Activated CD4-positive, alpha-beta T cell treated with anti-CD3 and anti-CD28 coated beads, Interleukin-2, amount 50 U/mL, for 16 hours (primary cell): ENCODE data around the gene TELO2.
"Not testable (repeated sequence)": the region's sequence is repeated elsewhere in the genome, so short reads cannot be mapped to it uniquely, and the experiment has no call there.

ENCODE experiments used
- DNase-seq: peaks from one replicate; pipeline ENCODE4 v3.0.0-alpha.2; 2020

TELO2 gene

DNA sequence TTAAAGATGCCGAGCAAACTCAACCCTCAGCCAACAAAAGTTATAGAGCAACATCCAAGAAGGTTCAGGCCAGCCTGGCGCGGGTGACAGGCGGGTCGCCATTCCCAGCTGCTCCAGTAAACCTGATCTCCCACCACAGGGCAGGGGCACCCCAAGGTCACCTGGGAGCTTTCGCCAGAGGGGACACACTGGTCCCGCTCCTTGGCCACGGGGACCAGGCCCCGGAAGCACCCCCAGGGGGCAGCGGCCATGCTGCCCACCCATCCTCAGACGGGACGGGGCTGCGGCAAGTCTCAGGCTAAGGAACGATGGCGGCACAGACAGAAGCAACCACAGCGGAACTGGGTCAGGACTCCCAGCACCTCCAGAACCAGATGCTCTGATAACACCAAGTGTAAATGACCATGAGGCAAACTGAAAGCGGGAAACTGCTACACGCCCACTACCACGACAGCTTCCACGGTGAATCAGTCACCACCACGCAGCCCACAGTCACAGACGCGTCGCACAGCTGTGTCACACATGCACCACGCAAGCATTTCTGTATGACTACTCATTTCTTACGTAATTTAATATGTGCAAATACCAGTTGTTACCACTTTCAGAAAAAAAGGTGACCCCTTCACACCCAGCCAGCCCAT is 34.7 kb upstream of the TELO2 start:
- DNase-seq = peak; percentile 26

DNA sequence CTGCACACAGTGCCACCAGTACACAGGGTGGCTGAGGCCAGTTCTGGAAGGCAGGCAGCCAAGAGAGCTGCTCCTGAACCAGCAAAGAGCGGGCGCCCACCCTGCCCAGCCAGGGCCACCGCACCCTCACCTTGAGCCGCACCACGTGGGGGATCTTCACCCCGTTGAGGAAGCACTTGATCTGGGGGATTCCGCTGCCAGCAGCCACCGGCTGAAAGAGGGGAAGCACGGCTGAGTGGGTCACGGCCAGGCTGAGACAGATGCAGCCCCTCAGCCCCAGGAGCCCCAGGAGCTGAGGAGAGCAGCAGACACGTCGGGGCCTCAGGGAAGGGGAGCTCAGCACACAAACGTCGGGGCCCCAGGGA is 34.2 kb upstream of the TELO2 start:
- no peak for DNase-seq

DNA sequence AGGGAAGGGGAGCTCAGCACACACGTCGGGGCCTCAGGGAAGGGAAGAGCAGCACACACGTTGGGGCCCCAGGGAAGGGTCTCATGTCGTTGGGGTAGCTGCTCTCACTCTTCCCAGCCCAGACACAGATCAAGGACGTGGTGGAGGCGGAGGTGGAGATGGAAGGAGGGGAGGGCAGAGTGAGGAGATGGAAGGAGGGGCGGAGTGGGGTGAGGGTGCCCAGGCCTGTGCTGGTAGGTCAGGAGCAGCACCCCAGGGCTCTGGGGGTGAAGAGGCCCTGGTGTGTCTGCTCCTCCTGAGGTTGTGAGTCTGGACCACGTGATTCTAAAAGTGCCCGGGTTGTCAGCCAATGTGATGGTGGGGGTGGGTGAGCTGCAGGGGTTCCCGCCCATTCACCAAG is 33.2 kb upstream of the TELO2 start:
- DNase-seq = no peak

GRCh38 chr16:1460602-1461138 is 32.5 kb upstream of the TELO2 start:
- DNase-seq = no peak

- no peak for DNase-seq
Measured at GRCh38 chr16:1461146-1461545, 32.0 kb upstream of the TELO2 start.

DNA sequence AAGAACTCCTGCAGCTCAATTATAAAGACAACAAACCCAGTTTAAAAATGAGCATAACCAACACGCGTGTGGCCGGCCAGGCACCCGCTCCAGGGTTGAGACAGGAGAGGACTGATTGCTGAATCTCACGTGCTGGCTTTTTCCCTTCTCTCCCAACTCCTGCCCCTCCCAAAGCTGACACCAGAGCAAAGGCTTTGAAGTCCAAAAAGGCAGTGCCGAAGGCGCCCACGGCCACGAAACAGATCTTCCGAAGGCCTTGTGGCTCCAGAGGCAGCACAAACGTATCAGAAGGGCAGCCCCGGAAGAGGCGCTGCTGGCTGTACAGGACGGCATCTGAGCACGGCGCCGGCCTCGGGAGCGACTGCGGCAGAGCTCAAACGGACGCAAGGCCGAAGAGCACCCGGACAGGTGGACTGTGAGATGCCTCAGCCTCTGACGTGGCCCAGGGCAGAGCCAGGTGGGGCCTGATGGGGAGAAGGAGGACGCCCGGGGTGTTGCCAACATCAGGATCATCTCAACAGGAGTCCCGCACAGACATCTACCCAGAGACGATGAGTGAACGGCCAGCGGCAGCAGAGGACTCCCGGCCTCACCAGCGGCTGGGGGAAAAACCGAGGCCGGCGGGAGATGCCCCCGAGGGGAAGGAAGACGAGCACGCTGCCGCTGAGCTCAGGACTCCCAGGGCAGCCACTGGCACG is 28.8 kb upstream of the TELO2 start:
- DNase-seq = no peak

DNA sequence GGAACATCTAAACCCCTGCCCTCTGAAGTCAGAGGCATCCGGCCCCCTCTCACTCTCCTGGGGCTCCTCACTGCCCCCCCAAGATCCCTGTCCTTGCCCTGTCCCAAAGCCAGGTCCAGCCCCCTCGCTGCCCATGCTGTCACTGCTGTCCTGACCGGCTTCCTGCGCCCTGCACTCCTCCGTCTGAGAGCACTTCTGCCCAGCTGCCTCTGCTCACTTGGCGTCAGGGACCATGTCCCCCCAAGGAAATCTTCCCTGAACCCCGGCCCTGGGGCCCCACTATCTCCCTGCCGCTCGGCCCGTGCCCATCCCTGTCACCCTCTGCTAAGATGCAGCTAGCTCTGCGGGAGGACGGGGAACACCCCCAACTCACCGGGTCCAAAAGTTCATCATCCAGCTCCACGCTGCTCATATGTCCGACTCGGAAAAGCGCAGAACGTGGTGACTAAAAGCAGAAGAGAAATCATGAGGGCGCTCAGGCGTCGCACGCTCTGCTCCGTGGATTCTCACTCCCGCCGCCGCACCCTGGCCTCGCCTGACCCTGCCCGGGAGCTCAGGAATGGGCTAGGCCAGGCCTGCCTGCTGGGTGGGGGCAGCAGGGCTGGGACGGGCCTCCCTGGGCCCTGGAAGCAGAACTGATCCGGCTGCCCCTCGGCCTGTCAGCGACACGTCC is 28.1 kb upstream of the TELO2 start:
- no peak for DNase-seq

DNA sequence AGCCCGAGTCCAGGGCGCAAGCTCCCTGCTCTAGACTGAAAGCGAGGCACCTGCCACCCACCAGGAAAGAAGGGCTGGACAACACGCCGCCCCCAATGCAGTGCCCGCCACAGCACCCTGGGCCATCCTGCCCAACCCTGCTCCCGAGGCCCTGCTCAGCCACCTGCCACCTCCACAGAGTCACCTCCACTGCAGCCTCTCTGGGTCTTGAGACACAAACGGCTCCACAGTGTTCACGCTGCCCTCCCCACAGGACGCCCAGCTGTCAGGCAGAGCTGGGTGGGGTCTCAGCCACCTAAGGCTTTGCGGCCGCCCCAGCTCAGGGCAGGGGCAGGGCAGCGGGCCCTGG is 27.6 kb upstream of the TELO2 start:
- DNase-seq = no peak

GRCh38 chr16:1466054-1466453 is 27.1 kb upstream of the TELO2 start:
- DNase-seq = no peak

DNA sequence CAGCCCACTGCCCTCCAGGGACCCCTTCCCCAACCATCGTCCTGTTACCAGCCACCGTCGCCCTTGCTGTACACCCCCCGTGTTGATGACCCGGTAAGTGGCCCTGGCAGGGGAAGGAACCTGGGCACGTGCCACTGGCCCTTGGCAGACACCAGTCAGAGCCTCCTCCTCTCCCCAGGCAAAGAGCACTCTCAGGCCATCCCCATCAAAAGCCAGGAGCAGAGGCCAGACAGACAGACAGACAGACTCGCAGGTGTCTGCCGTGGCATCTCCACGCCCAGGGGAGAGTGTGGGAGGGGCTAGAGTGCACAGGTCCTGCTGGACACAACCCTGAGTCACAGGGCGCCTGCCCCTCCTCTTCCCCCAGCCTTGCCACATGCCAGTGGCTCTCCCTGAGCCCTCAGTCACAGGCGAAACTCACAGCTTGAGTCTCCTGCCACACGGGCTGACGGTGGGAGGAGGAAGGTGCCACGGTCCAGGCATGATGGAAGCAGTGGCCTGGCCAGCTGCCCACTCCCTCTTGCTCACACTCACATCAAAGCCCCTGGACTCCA is 26.1 kb upstream of the TELO2 start:
- no peak for DNase-seq

GRCh38 chr16:1468426-1468810 is 24.7 kb upstream of the TELO2 start:
- no peak for DNase-seq

GRCh38 chr16:1469141-1469540 is 24.0 kb upstream of the TELO2 start:
- DNase-seq = not testable (repeated sequence)

DNA sequence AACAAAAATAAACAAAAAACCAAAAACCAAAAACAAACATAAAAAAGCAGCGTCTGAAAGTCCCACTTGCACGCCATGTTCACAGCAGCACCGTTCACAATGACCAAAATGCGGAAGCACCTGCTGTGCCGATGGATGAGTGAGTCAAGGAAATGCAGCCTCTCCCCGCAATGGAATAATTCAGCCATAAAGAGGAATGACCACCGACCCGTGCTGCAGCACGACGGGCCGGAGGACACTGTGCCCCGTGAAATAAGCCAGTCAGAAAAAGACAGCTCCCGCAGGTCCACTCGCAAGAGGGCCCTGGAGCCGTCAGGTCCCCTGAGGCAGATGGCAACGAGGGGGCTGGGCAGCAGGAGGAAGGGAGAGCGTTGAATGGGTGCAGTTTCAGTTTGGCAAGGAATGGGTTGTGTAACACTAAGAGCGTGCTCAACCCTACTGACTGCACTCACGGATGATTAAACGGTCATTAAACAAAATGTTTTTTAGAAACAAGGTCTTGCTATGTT is 23.4 kb upstream of the TELO2 start:
- DNase-seq = no peak

- DNase-seq = no peak
Measured at GRCh38 chr16:1470481-1471251, 22.5 kb upstream of the TELO2 start.

DNA sequence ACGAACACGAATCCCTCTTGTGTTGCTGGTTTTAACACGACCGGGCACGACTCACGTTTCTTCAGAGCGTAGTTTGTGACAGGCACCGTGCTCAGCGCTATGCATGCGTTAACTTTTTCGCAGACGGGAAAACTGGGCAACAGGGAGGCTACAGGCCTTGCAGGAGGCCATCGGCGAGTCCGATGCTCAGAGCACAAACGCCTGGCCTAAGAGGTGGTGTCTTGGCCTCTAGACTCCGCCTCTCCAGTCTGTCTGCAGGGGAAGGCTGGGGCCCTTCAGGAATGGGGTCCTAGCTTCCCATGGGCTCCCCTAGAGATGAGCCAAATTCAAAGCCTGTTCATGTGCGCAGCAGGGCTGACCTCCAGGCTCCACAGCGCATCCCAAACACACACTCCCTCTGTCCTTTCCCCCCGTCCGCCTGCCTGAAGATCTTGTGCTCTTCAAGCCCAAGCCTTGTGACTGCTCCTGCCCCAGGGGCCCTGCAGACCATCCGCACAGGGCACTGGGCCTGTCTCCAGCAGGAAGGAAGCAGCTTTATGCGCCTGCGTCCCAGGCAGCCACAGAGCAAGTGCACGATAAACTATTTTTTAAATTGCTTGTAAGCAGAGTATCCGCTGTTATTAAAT is 21.5 kb upstream of the TELO2 start:
- no peak for DNase-seq

- no peak for DNase-seq
Measured at GRCh38 chr16:1472974-1473373, 20.2 kb upstream of the TELO2 start.

DNA sequence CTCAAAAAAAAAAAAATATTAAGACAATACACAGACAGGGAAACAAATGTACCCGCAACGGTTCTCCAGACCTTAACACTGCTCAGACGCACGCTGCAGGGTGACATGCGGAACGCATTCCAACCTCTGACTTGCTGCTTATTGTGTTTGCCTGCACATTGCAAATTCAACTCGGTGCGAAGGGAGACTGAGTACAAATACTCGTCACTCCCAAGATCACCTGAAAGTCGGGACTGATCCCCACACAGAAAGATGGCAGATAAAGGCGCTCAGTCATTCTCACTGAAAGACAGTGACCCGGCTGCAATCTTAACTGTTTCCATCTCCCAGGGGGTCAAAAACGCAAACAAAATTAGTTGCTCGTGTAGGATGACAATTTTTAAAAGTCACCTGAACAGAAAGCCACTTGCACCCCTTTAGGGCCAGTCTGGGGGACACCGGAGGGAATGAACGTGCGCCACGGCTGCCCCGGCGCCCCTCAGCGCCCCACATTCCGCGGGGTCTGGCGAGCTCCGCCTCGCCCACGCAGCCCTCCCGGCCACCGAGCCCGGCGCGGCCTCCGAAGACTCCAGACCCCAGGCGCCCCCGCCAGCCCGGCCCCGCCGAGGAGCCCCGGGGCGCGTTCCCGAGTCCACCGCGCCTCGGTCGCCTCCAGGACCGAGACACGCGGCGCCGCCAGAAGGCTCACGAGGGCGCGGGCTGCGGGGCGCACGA is 18.9 kb upstream of the TELO2 start:
- DNase-seq = no peak

GRCh38 chr16:1474796-1475551 is 18.2 kb upstream of the TELO2 start, which contains the start of gene CLCN7:
Gene CLCN7, minus strand, starts transcription at chr16:1475028. Its CDS starts 54 bp downstream, at chr16:1474974.
- DNase-seq = peak; percentile 90

DNA sequence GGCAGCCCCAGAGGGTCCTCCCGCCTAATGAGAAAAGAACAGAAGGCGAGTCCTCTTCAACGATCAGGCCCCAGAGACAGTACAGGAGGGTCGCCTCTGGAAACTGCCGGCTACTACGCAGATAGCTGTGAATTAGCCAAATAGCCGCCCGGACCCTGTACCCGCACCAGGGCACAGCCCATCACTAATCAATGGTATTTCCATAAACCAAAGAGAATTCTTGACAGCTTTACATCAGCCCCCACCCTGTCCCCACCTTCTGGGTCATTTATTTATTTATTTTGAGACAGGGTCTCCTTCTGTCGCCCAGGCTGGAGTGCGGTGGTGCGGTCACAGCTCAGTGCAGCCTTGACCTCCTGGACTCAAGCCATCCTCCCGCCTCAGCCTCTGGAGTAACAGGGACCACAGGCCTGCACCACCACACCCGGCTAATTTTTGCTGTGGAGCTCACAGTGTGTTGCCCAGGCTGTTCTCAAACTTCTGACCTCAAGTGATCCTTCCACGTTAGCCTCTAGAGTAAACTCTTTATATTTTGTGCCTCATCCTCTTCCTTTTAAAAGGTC is 17.5 kb upstream of the TELO2 start:
- DNase-seq = no peak

GRCh38 chr16:1477033-1477432 is 16.1 kb upstream of the TELO2 start:
- no peak for DNase-seq
